ENCODE results near the gene GID4.

Gene GID4

DNA sequence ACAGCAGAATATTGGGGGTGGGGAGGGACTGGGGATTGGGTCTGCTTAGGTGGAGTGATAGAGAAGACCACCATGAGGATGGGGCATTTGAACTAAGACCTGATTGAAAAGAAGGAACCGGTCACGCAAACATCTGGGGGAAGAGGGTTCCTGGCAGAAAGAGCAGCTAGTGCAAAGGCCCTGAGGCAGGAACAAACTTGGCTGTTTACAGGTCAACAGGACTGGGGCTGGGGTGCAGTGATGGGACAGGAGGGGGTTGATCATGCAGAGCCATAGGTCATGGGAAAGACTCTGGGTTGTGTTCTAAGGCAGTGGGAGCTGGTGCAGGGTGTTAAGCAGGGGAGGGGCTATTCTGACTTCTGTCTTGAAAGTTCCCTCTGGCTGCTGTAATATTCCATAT lies 50.4 kb downstream of the GID4 start:
- in situ Hi-C loops (cut with HindIII; ENCODE audit: low sequenced_read_pairs), result no loop called here

DNA sequence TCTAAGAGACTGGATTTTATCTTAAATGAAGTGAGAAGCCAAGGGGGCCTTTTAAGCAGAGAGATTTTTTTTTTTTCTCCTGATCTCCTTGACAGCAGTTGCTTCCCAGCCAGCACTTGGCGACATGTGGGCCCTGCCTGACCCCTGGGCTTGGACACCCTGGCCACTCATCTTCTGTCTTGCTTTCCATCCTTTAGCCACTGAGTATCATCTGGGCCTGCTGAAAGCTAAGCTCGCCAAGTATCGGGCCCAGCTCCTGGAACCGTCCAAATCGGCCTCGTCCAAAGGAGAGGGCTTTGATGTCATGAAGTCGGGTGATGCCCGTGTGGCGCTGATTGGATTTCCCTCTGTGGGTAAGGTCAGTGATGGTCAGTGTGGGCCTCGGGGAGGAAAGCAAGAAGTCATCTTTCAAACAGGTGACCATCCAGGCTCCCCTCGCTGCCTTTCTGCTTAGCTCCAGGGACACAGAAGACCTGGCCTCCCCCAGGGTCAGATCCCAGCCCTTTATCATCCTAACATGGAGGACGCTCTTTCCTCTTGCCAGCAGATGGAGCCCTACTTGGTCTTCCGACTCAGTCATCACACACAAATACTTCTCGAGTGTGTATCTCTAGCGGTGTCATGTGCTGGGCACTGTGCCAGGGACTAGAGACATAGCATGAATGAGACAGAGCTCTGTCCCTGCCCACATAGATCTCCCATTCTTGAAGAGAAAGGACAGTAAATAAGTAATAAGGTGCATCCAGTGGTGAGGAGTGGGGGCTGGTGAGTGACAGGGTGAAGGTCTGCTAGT lies 54.6 kb downstream of the GID4 start:
- H3K4me3 ChIP-seq (ENCODE audit: low read depth, low read length), result no peak overlapping the region
- in situ Hi-C loops (cut with HindIII; ENCODE audit: low sequenced_read_pairs), result no loop called here
- peak; percentile 62 for TF ChIP-seq CTCF (IDR thresholded peaks at IDR 0.05; ENCODE audit: low read depth, low read length)
- peak; percentile 55 for DNase-seq (ENCODE audit: low read depth, low spot score)

More for the DNA sequence above, 50.4 kb downstream of the GID4 start:
- no peak for DNase-seq (ENCODE audit: low read depth, low spot score)
- TF ChIP-seq CTCF (IDR thresholded peaks at IDR 0.05; ENCODE audit: low read depth, low read length), result no peak
- no peak overlapping the region for H3K4me3 ChIP-seq (ENCODE audit: low read depth, low read length)

DNA sequence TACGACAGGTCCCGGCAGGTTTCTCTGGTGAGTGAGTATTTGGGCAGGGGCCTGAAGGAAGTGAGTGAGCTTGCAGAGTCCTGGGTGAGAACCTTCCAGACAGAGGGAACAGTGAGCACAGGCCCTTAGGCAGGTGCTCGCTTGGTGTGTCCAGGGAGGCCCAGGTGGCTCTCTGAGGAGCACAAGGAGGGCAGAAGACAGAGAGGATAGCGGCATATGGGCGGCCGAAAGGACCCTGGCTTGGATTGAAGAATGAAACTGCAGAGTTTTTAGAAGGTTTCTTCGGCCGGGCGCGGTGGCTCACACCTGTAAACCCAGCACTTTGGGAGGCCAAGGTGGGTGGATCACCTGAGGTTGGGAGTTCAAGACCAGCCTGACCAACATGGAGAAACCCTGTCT lies 55.2 kb downstream of the GID4 start:
- no peak for DNase-seq (ENCODE audit: low read depth, low spot score)
- in situ Hi-C loops (cut with HindIII; ENCODE audit: low sequenced_read_pairs), result no loop called here
- no peak for TF ChIP-seq CTCF (IDR thresholded peaks at IDR 0.05; ENCODE audit: low read depth, low read length)
- no peak overlapping the region for H3K4me3 ChIP-seq (ENCODE audit: low read depth, low read length)

- in situ Hi-C loops (cut with HindIII; ENCODE audit: low sequenced_read_pairs), result no loop called here
- TF ChIP-seq CTCF (IDR thresholded peaks at IDR 0.05; ENCODE audit: low read depth, low read length), result no peak
- DNase-seq (ENCODE audit: low read depth, low spot score), result no peak
- no peak overlapping the region for H3K4me3 ChIP-seq (ENCODE audit: low read depth, low read length)
Observed at GRCh38 chr17:18099516-18099915, 60.3 kb downstream of the GID4 start.

DNA sequence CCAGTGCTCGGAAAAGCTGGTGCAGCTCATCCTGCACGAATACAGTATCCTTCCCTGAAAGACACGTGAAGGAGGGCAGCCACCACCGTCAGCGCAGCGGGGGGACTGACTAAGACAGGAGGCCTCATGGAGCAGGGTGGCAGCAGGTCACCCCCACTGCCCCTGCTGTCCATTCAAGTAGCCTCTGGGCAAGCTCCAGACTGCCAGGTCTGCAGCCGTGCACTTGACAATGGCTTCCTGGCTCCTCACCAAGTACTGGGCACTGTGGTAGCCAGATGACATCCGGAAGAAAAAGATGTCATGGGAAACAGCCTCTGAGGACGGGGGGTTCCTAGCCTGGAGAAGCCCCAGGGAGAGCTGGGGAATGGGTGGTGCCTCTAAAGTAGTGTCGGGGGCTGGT lies 61.4 kb downstream of the GID4 start:
- DNase-seq (ENCODE audit: low read depth, low spot score), result no peak
- H3K4me3 ChIP-seq (ENCODE audit: low read depth, low read length), result no peak overlapping the region
- no peak for TF ChIP-seq CTCF (IDR thresholded peaks at IDR 0.05; ENCODE audit: low read depth, low read length)
- in situ Hi-C loops (cut with HindIII; ENCODE audit: low sequenced_read_pairs), result no loop called here

DNA sequence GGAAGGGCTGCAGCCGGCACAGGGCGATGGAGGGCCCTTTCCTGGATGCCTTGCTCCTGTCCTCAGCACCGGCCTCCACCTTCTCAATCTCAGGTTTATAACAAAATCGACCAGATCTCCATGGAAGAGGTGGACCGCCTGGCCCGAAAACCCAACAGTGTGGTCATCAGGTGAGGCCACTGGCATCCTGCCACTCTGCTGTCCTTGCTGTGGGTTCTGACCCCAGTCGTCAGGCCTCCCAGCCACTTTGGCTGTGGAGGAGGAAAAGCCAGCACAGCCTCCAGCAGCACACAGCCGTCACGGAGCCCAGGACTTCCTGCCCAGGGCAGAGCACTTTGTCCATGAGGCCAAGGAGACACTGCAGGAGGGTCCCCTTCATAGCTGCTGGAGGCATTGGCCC lies 62.6 kb downstream of the GID4 start:
- TF ChIP-seq CTCF (IDR thresholded peaks at IDR 0.05; ENCODE audit: low read depth, low read length), result no peak
- no peak overlapping the region for H3K4me3 ChIP-seq (ENCODE audit: low read depth, low read length)
- DNase-seq (ENCODE audit: low read depth, low spot score), result no peak
- in situ Hi-C loops (cut with HindIII; ENCODE audit: low sequenced_read_pairs), result no loop called here

All from astrocyte of the spinal cord (primary cell).